Measurements from ENCODE around the gene CHSY3.

Gene CHSY3

GRCh38 chr5:130037905-130038304 is 133.6 kb downstream of the CHSY3 start:
- H3K4me3 ChIP-seq (ENCODE audit: low read depth in 1 of 2, low read length in 2 of 2): no peak overlapping the region
- no peaks in the 10 kb centered on the region for H3K27me3 ChIP-seq (ENCODE audit: control insufficient read depth in 1 of 2, insufficient read depth in 2 of 2, low read length in 2 of 2)
- no peak overlapping the region for H3K9ac ChIP-seq (ENCODE audit: low read depth in 1 of 2, low read length in 2 of 2)
- H3K36me3 ChIP-seq (ENCODE audit: control insufficient read depth in 1 of 2, insufficient read depth in 2 of 2, low read length in 2 of 2): no peaks in the 10 kb centered on the region
- H3K4me1 ChIP-seq (ENCODE audit: control insufficient read depth in 1 of 2, insufficient read depth in 2 of 2, low read length in 2 of 2): no peaks in the 10 kb centered on the region
- H3K9me3 ChIP-seq (ENCODE audit: control insufficient read depth in 1 of 2, low read length in 2 of 2): no peaks in the 10 kb centered on the region
- H3K27ac ChIP-seq (ENCODE audit: low read depth, low read length): no peak overlapping the region

GRCh38 chr5:130043834-130044233 is 139.6 kb downstream of the CHSY3 start:
- Histone ChIP-seq H3K4me1 (ENCODE audit: control insufficient read depth in 1 of 2, insufficient read depth in 2 of 2, low read length in 2 of 2) (no peaks in the 10 kb centered on the region), H3K27ac (ENCODE audit: low read depth, low read length) (no peak overlapping the region), H3K4me3 (ENCODE audit: low read depth in 1 of 2, low read length in 2 of 2) (no peak overlapping the region), H3K36me3 (ENCODE audit: control insufficient read depth in 1 of 2, insufficient read depth in 2 of 2, low read length in 2 of 2) (no peaks in the 10 kb centered on the region), H3K9ac (ENCODE audit: low read depth in 1 of 2, low read length in 2 of 2) (no peak overlapping the region), H3K27me3 (ENCODE audit: control insufficient read depth in 1 of 2, insufficient read depth in 2 of 2, low read length in 2 of 2) (no peaks in the 10 kb centered on the region), H3K9me3 (ENCODE audit: control insufficient read depth in 1 of 2, low read length in 2 of 2) (no peaks in the 10 kb centered on the region)

GRCh38 chr5:130045334-130045733 is 141.1 kb downstream of the CHSY3 start:
- no peaks in the 10 kb centered on the region for H3K4me1 ChIP-seq (ENCODE audit: control insufficient read depth in 1 of 2, insufficient read depth in 2 of 2, low read length in 2 of 2)
- H3K36me3 ChIP-seq (ENCODE audit: control insufficient read depth in 1 of 2, insufficient read depth in 2 of 2, low read length in 2 of 2): no peaks in the 10 kb centered on the region
- no peak overlapping the region for H3K4me3 ChIP-seq (ENCODE audit: low read depth in 1 of 2, low read length in 2 of 2)
- no peaks in the 10 kb centered on the region for H3K9me3 ChIP-seq (ENCODE audit: control insufficient read depth in 1 of 2, low read length in 2 of 2)
- H3K27me3 ChIP-seq (ENCODE audit: control insufficient read depth in 1 of 2, insufficient read depth in 2 of 2, low read length in 2 of 2): no peaks in the 10 kb centered on the region
- H3K9ac ChIP-seq (ENCODE audit: low read depth in 1 of 2, low read length in 2 of 2): no peak overlapping the region
- no peak overlapping the region for H3K27ac ChIP-seq (ENCODE audit: low read depth, low read length)

GRCh38 chr5:130050585-130050984 is 146.3 kb downstream of the CHSY3 start:
- no peaks in the 10 kb centered on the region for H3K9me3 ChIP-seq (ENCODE audit: control insufficient read depth in 1 of 2, low read length in 2 of 2)
- no peaks in the 10 kb centered on the region for H3K27me3 ChIP-seq (ENCODE audit: control insufficient read depth in 1 of 2, insufficient read depth in 2 of 2, low read length in 2 of 2)
- H3K9ac ChIP-seq (ENCODE audit: low read depth in 1 of 2, low read length in 2 of 2): no peak overlapping the region
- H3K4me3 ChIP-seq (ENCODE audit: low read depth in 1 of 2, low read length in 2 of 2): no peak overlapping the region
- no peak overlapping the region for H3K27ac ChIP-seq (ENCODE audit: low read depth, low read length)
- no peaks in the 10 kb centered on the region for H3K36me3 ChIP-seq (ENCODE audit: control insufficient read depth in 1 of 2, insufficient read depth in 2 of 2, low read length in 2 of 2)
- H3K4me1 ChIP-seq (ENCODE audit: control insufficient read depth in 1 of 2, insufficient read depth in 2 of 2, low read length in 2 of 2): no peaks in the 10 kb centered on the region

GRCh38 chr5:130052752-130053151 is 148.5 kb downstream of the CHSY3 start:
- H3K9me3 ChIP-seq (ENCODE audit: control insufficient read depth in 1 of 2, low read length in 2 of 2): no peaks in the 10 kb centered on the region
- no peaks in the 10 kb centered on the region for H3K27me3 ChIP-seq (ENCODE audit: control insufficient read depth in 1 of 2, insufficient read depth in 2 of 2, low read length in 2 of 2)
- H3K4me1 ChIP-seq (ENCODE audit: control insufficient read depth in 1 of 2, insufficient read depth in 2 of 2, low read length in 2 of 2): no peaks in the 10 kb centered on the region
- H3K4me3 ChIP-seq (ENCODE audit: low read depth in 1 of 2, low read length in 2 of 2): no peak overlapping the region
- no peaks in the 10 kb centered on the region for H3K36me3 ChIP-seq (ENCODE audit: control insufficient read depth in 1 of 2, insufficient read depth in 2 of 2, low read length in 2 of 2)
- no peak overlapping the region for H3K9ac ChIP-seq (ENCODE audit: low read depth in 1 of 2, low read length in 2 of 2)
- no peak overlapping the region for H3K27ac ChIP-seq (ENCODE audit: low read depth, low read length)

GRCh38 chr5:130055572-130055971 is 151.3 kb downstream of the CHSY3 start:
- no peak overlapping the region for H3K9ac ChIP-seq (ENCODE audit: low read depth in 1 of 2, low read length in 2 of 2)
- H3K4me3 ChIP-seq (ENCODE audit: low read depth in 1 of 2, low read length in 2 of 2): no peak overlapping the region
- H3K4me1 ChIP-seq (ENCODE audit: control insufficient read depth in 1 of 2, insufficient read depth in 2 of 2, low read length in 2 of 2): no peaks in the 10 kb centered on the region
- no peak overlapping the region for H3K27ac ChIP-seq (ENCODE audit: low read depth, low read length)
- H3K27me3 ChIP-seq (ENCODE audit: control insufficient read depth in 1 of 2, insufficient read depth in 2 of 2, low read length in 2 of 2): no peaks in the 10 kb centered on the region
- H3K36me3 ChIP-seq (ENCODE audit: control insufficient read depth in 1 of 2, insufficient read depth in 2 of 2, low read length in 2 of 2): no peaks in the 10 kb centered on the region
- H3K9me3 ChIP-seq (ENCODE audit: control insufficient read depth in 1 of 2, low read length in 2 of 2): no peaks in the 10 kb centered on the region

- Histone ChIP-seq H3K9ac (ENCODE audit: low read depth in 1 of 2, low read length in 2 of 2) (no peak overlapping the region), H3K27ac (ENCODE audit: low read depth, low read length) (no peak overlapping the region), H3K36me3 (ENCODE audit: control insufficient read depth in 1 of 2, insufficient read depth in 2 of 2, low read length in 2 of 2) (no peaks in the 10 kb centered on the region), H3K4me3 (ENCODE audit: low read depth in 1 of 2, low read length in 2 of 2) (no peak overlapping the region), H3K9me3 (ENCODE audit: control insufficient read depth in 1 of 2, low read length in 2 of 2) (no peaks in the 10 kb centered on the region), H3K4me1 (ENCODE audit: control insufficient read depth in 1 of 2, insufficient read depth in 2 of 2, low read length in 2 of 2) (no peaks in the 10 kb centered on the region), H3K27me3 (ENCODE audit: control insufficient read depth in 1 of 2, insufficient read depth in 2 of 2, low read length in 2 of 2) (no peaks in the 10 kb centered on the region)
Measured at GRCh38 chr5:130061746-130062145, 157.5 kb downstream of the CHSY3 start.

GRCh38 chr5:130063603-130064002 is 159.3 kb downstream of the CHSY3 start:
- H3K36me3 ChIP-seq (ENCODE audit: control insufficient read depth in 1 of 2, insufficient read depth in 2 of 2, low read length in 2 of 2): no peaks in the 10 kb centered on the region
- no peak overlapping the region for H3K27ac ChIP-seq (ENCODE audit: low read depth, low read length)
- H3K4me1 ChIP-seq (ENCODE audit: control insufficient read depth in 1 of 2, insufficient read depth in 2 of 2, low read length in 2 of 2): no peaks in the 10 kb centered on the region
- H3K9me3 ChIP-seq (ENCODE audit: control insufficient read depth in 1 of 2, low read length in 2 of 2): no peaks in the 10 kb centered on the region
- no peak overlapping the region for H3K4me3 ChIP-seq (ENCODE audit: low read depth in 1 of 2, low read length in 2 of 2)
- H3K9ac ChIP-seq (ENCODE audit: low read depth in 1 of 2, low read length in 2 of 2): no peak overlapping the region
- H3K27me3 ChIP-seq (ENCODE audit: control insufficient read depth in 1 of 2, insufficient read depth in 2 of 2, low read length in 2 of 2): no peaks in the 10 kb centered on the region

GRCh38 chr5:130064484-130064883 is 160.2 kb downstream of the CHSY3 start:
- H3K27me3 ChIP-seq (ENCODE audit: control insufficient read depth in 1 of 2, insufficient read depth in 2 of 2, low read length in 2 of 2): no peaks in the 10 kb centered on the region
- H3K9ac ChIP-seq (ENCODE audit: low read depth in 1 of 2, low read length in 2 of 2): no peak overlapping the region
- H3K36me3 ChIP-seq (ENCODE audit: control insufficient read depth in 1 of 2, insufficient read depth in 2 of 2, low read length in 2 of 2): no peaks in the 10 kb centered on the region
- no peak overlapping the region for H3K27ac ChIP-seq (ENCODE audit: low read depth, low read length)
- no peaks in the 10 kb centered on the region for H3K9me3 ChIP-seq (ENCODE audit: control insufficient read depth in 1 of 2, low read length in 2 of 2)
- H3K4me1 ChIP-seq (ENCODE audit: control insufficient read depth in 1 of 2, insufficient read depth in 2 of 2, low read length in 2 of 2): no peaks in the 10 kb centered on the region
- H3K4me3 ChIP-seq (ENCODE audit: low read depth in 1 of 2, low read length in 2 of 2): no peak overlapping the region

GRCh38 chr5:130065617-130066016 is 161.4 kb downstream of the CHSY3 start:
- no peak overlapping the region for H3K4me3 ChIP-seq (ENCODE audit: low read depth in 1 of 2, low read length in 2 of 2)
- H3K27me3 ChIP-seq (ENCODE audit: control insufficient read depth in 1 of 2, insufficient read depth in 2 of 2, low read length in 2 of 2): no peaks in the 10 kb centered on the region
- no peaks in the 10 kb centered on the region for H3K4me1 ChIP-seq (ENCODE audit: control insufficient read depth in 1 of 2, insufficient read depth in 2 of 2, low read length in 2 of 2)
- H3K36me3 ChIP-seq (ENCODE audit: control insufficient read depth in 1 of 2, insufficient read depth in 2 of 2, low read length in 2 of 2): no peaks in the 10 kb centered on the region
- H3K27ac ChIP-seq (ENCODE audit: low read depth, low read length): no peak overlapping the region
- H3K9me3 ChIP-seq (ENCODE audit: control insufficient read depth in 1 of 2, low read length in 2 of 2): no peaks in the 10 kb centered on the region
- no peak overlapping the region for H3K9ac ChIP-seq (ENCODE audit: low read depth in 1 of 2, low read length in 2 of 2)

- Histone ChIP-seq H3K27me3 (ENCODE audit: control insufficient read depth in 1 of 2, insufficient read depth in 2 of 2, low read length in 2 of 2) (no peaks in the 10 kb centered on the region), H3K4me1 (ENCODE audit: control insufficient read depth in 1 of 2, insufficient read depth in 2 of 2, low read length in 2 of 2) (no peaks in the 10 kb centered on the region), H3K27ac (ENCODE audit: low read depth, low read length) (no peak overlapping the region), H3K9me3 (ENCODE audit: control insufficient read depth in 1 of 2, low read length in 2 of 2) (no peaks in the 10 kb centered on the region), H3K36me3 (ENCODE audit: control insufficient read depth in 1 of 2, insufficient read depth in 2 of 2, low read length in 2 of 2) (no peaks in the 10 kb centered on the region), H3K4me3 (ENCODE audit: low read depth in 1 of 2, low read length in 2 of 2) (no peak overlapping the region), H3K9ac (ENCODE audit: low read depth in 1 of 2, low read length in 2 of 2) (no peak overlapping the region)
Measured at GRCh38 chr5:130066644-130067043, 162.4 kb downstream of the CHSY3 start.

Data from duodenal mucosa (tissue), 2 donors.